GM21529 (cell line): ENCODE data around the gene STIM2.
"Not testable (repeated sequence)": the region's sequence is repeated elsewhere in the genome, so short reads cannot be mapped to it uniquely, and the experiment has no call there.

Experiments
- ATAC-seq: cut with Tn5 transposase; IDR thresholded peaks from one replicate; pipeline ENCODE4 v1.9.1; 2021; ENCODE audit not compliant: unreplicated experiment

STIM2 gene

GRCh38 chr4:26867914-26868684 lies 7.5 kb downstream of the STIM2 start:
- ATAC-seq = no peak

GRCh38 chr4:26870576-26871262 lies 10.1 kb downstream of the STIM2 start:
- no peak for ATAC-seq

DNA sequence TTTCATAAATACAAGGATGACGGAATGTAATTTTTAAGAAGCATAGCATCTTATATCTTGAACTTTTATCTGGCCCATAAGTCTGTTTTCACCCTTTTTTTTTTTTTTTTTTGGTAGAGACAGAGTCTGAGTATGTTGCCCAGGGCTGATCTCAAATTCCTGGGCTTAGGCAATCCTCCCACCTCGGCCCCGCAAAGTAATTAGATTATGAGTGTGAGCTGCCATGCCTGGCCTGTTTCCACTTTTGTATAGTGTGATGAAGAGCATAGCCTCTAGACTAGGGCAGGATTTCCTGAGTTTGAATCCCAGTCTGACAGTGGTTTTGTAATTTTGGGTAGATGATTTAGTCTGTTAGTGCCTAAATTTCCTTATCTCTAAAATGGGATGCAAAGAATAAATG lies 11.0 kb downstream of the STIM2 start:
- no peak for ATAC-seq

- ATAC-seq = no peak
Observed at GRCh38 chr4:26873391-26874026, 12.9 kb downstream of the STIM2 start.

DNA sequence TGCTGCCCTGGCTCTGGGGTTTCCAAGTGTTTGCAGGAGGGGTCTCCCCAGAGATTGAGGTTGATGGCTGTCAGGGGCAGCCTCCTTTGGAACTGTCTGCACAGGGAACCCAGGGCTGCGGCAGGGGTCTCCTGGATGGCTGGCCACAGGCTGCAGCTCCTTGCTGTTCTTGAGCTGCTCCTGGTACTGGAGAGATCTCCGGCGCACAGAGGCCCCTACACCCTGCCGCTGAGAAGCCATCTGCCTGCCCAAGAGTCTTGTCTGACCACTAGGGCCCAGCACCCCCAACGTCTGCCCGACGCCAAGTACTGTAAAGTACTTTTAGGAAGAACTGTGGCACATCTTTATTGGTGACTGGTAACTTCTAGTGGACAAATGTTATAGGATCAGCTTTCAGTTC lies 13.5 kb downstream of the STIM2 start:
- no peak for ATAC-seq

- ATAC-seq = no peak
Observed at GRCh38 chr4:26877406-26877805, 16.8 kb downstream of the STIM2 start.

- ATAC-seq = no peak
Observed at GRCh38 chr4:26877961-26878360, 17.3 kb downstream of the STIM2 start.

GRCh38 chr4:26878794-26879391 lies 18.3 kb downstream of the STIM2 start:
- ATAC-seq = no peak

- ATAC-seq = no peak
Observed at GRCh38 chr4:26879805-26880204, 19.2 kb downstream of the STIM2 start.

GRCh38 chr4:26884026-26884425 lies 23.4 kb downstream of the STIM2 start:
- no peak for ATAC-seq

GRCh38 chr4:26884486-26884988 lies 23.9 kb downstream of the STIM2 start:
- peak; percentile 45 for ATAC-seq

DNA sequence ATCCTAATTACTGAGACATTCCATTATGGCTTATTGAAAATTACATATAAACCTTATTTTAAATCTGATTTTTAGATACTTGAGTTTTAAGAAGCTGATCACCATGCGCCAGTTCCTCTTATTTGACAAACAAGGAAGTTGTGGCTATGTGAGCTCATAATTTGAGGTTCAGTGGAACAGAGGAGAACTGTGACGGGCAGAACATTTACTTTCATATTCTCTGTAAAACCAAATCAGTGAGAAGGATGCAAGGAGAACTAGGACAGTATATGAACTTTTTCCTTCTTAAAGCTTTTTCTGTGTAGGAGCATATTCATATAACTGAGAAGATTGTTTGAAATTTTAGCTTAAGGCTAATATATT lies 25.3 kb downstream of the STIM2 start:
- ATAC-seq = peak; percentile 82

- no peak for ATAC-seq
Observed at GRCh38 chr4:26887143-26887542, 26.5 kb downstream of the STIM2 start.

DNA sequence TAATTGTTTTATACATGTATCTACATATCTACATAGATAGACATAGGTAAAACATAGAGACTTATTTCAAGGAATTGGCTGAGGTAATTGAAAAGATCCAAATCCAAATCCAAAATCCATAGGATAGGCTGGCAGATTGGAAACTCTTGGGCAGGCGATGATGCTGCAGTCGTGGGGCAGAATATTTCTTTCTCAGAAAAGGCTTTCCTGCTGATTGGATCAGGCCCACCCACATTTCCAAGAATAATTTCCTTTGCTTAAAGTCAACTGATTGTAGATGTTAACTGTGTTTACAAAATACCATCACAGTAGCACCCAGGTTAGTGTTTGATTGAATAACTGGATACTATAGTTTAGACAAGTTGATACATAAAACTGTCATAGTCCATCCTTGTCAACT lies 27.2 kb downstream of the STIM2 start:
- no peak for ATAC-seq

DNA sequence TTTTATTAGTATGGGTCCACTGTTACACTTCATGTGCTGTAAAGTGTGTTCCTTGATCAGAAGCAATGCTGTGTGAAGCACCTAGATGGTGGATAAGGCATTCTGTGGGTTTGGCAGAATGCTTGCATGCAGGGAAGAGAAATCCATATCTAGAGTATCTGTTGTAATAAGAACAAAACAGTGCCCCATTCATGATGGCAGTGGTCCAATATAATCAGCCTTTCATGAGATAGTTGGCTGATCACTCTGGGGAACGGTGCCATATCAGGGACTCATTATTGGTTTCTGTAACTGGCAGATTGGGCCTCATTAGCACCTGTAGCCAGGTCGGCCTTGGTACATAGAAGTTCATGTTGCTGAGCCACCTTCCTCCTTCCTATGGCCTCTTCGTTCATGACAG lies 28.7 kb downstream of the STIM2 start:
- ATAC-seq = no peak

- ATAC-seq = no peak
Observed at GRCh38 chr4:26891054-26891453, 30.4 kb downstream of the STIM2 start.

DNA sequence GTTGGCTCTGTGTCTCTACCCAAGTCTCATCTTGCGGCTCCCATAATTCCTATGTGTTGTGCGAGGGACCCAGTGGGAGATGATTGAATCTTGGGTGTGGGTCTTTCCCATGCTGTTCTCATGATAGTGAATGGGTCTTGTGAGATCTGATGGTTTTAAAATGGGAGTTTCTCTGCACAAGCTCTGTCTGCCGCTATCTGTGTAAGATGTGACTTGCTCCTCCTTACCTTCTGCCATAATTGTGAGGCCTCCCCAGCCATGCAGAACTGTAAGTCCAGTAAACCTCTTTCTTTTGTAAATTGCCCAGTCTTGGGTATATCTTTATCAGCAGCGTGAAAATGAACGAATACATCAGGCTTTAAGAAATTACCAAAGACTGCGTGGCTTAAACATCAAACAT lies 31.2 kb downstream of the STIM2 start:
- ATAC-seq = no peak

DNA sequence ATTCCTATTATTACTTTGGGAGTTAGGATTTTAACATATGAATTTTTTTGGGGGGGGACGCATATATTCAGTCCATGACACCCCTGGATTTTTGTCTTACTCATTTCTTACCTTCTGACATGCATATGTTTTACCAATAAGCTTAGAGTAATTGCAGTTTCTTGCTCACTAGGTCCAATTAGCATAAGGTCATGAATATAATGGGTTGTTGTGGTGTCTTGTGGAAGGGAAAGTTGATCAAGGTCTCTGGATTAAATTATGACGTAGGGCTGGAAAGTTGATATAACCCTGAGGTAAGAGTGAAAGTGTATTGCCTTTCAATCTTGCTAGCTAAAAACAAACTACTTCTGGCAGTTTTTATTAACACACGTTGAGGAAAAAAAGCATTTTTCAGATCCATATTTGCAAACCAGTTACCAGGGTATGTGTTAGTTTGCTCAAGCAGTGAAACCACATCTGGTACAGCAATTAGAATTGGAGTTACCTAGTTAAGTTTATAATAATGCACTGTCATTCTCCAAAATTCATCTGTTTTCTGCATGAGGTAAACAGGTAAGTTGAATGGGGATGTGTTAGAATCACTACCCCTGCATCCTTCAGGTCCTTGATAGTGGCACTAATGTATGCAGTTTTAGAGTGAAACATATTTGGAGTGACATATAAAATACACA lies 32.0 kb downstream of the STIM2 start:
- no peak for ATAC-seq

GRCh38 chr4:26893491-26893890 lies 32.9 kb downstream of the STIM2 start:
- ATAC-seq = no peak

DNA sequence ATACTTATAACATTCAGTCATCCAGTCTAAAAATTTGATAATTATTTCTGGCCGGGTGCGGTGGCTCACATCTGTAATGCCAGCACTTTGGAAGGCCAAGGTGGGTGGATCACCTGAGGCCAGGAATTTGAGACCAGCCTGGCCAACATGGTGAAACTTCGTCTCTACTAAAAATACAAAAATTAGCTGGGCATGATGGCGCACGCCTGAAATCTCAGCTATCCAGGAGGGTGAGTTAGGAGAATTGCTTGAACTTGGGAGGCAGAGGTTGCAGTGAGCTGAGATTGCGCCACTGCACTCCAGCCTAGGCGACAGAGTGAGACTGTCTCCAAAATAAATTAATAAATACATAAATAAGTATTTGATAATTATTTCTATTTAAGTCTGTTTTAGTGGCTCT lies 34.2 kb downstream of the STIM2 start:
- ATAC-seq = not testable (repeated sequence)

DNA sequence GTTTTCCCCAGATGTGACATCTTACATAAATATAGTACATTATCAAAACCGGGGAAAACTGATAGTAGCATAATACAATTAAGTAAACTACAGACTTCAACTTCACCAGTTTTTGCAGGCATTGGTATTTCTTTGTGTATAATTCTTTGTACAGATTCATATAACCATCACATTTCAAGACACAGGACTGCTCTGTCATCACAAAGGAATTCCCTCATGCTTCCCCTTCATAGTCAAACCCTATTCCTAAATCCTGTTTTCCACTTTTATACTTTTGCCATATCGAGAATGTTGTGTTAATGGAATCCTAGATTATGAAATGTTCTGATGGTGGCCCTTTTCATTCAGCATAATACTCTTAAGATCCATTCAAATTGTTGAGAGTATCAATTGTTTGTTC lies 36.0 kb downstream of the STIM2 start:
- no peak for ATAC-seq
